ENCODE results near the gene SYNE2.

Gene SYNE2

DNA sequence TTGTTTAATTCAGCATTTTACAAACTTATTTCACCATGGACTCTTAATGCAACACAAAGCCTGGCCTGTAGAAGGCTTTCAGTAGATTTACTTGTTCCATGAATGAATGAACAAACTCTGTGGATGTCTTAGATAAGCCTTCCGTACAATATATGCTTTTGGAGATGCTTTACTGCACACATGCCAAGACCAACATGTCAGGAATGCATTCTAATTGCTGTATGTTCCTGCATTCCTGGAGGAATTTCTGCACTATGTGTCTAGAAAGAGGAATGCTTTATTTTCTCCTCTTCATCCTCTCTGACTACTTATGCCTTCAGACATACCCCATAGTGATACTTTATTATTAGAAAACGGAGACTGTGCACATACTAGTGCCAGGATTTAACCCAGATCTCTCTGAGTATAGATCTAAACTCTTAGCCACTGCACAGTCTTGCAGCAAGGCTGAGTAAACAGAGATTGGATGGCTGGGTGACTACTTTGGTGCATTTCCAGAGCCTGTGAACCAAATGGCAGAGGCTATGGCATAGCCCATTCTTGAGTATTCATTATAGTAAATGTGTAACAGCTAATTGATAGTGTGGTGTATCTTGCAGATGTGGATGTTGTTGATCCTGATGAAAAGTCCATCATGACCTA lies 108.2 kb downstream of the SYNE2 start:
- DNase-seq (ENCODE audit: low read depth in 2 of 2): no peak

- DNase-seq (ENCODE audit: low read depth in 2 of 2): no peak
These were observed 110.1 kb downstream of the SYNE2 start for GRCh38 chr14:63962906-63963305.

DNA sequence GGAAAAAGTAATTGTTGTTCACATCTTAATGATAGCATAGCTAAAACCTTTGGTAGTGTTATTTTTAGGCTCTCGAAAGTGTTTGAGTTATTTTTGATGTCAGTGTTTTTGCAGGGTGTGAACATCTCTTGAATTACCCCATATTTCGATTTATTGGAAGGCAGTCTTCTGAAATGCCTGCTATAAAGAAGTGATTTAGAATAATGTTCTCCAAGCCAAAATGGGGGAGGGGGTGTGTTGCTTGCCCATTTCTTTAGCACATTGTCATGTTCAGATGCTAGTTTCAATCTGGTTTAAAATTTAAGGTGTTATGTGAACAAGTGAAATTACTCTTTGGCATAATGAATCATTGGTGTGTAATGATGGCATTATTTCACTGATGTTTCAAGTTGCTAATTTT lies 110.6 kb downstream of the SYNE2 start:
- no peak for DNase-seq (ENCODE audit: low read depth in 2 of 2)

GRCh38 chr14:63964113-63964512 lies 111.3 kb downstream of the SYNE2 start:
- DNase-seq (ENCODE audit: low read depth in 2 of 2): no peak

GRCh38 chr14:63966407-63966806 lies 113.6 kb downstream of the SYNE2 start:
- DNase-seq (ENCODE audit: low read depth in 2 of 2): no peak

GRCh38 chr14:63972323-63972932 lies 119.6 kb downstream of the SYNE2 start:
- no peak for DNase-seq (ENCODE audit: low read depth in 2 of 2)

DNA sequence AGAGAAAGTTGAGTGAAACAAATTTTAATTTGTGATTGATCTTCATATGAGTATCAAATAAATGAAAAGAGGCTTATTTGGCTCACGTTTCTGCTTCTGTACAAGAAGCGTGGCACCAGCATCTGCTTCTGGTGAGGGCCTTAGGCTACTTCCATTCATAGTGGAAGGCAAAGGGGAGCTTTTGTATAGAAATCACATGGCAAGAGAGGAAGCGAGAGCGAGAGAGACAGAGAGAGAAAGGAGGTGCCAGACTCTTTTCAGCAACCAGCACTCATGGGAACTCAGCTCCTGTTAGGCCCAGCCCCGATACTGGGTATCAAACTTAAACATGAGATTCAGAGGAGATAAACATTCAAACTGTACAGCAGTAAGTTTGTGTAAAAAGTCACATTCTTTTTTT lies 121.4 kb downstream of the SYNE2 start:
- DNase-seq (ENCODE audit: low read depth in 2 of 2): no peak

DNA sequence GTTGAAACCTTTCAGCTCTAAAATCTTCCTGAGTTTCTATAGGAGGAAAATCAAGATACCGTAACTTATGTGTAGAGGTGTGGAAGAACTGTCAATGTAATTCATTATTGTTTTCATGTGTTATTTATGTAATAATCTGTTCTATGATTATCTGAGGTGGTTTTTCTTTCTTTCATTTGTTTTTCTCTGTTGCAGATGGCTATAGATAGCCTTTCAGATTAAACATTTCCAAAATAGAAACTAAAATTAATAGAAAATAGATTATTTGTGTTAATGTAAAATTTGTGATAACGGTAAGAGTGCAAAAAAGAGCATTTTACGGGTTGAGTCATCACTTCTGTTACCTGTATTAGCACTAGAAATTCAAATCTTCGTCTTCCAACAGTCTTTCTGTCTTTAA lies 128.8 kb downstream of the SYNE2 start:
- no peak for DNase-seq (ENCODE audit: low read depth in 2 of 2)

GRCh38 chr14:63982156-63982555 lies 129.4 kb downstream of the SYNE2 start:
- DNase-seq (ENCODE audit: low read depth in 2 of 2): no peak

DNA sequence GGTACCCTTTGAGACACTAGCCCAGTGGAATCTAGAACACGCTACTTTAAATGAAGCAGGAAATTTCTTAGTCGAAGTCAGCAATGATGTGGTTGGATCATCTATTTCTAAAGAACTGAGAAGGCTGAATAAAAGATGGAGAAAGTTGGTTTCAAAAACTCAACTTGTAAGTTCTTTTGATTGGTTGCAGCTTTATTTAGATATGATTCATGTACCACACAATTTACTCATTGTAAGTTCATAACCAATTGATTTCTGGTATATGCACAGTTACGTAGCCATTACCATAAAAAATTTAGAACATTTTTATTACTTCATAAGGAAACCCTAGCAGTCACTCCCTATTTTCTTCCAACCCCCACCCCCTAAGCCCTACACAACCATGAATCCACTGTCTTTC lies 129.8 kb downstream of the SYNE2 start:
- DNase-seq (ENCODE audit: low read depth in 2 of 2): no peak

DNA sequence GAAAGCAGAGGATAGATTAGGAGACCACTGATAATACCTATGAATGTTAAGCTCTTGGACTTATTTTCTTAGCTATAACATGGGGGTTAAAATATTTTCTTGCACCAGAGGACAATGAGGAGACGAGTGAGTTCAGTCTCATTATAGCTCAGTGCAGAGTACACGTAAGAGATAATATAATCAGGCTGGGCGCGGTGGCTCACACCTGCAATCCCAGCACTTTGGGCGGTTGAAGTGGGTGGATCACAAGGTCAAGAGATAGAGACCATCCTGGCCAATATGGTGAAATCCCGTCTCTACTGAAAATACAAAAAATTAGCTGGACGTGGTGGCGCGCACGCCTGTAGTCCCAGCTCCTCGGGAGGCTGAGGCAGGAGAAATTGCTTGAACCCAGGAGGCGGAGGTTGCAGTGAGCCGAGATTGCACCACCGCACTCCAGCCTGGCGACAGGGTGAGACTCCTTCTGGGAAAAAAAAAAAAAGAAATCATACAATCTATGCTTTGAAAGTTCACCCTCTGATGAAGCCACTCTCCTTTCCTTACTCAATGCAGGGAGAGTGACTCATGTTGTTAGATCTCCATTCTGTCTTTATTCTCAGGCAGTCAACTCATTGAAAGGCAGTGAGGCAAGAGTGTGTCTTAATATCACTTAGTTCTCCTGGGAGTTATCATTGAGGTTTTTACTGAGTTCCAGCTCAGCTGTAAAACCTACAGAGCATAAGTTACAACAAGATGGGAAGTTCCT lies 134.2 kb downstream of the SYNE2 start:
- DNase-seq (ENCODE audit: low read depth in 2 of 2): no peak

DNA sequence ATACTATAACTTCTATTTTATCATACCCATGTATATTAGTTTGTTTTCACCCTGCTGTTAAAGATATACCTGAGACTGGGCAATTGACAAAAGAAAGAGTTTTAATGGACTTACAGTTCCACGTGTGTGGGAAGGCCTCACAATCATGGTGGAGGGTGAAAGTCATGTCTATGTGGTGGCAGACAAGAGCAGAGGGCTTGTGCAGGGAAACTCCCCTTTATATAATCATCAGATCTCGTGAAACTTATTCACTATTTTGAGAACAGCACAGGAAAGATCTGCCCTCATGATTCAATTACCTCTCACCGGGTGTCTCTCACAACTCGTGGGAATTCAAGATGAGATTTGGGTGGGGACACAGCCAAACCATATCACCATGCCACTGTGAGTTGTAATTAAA lies 135.8 kb downstream of the SYNE2 start:
- DNase-seq (ENCODE audit: low read depth in 2 of 2): no peak

DNA sequence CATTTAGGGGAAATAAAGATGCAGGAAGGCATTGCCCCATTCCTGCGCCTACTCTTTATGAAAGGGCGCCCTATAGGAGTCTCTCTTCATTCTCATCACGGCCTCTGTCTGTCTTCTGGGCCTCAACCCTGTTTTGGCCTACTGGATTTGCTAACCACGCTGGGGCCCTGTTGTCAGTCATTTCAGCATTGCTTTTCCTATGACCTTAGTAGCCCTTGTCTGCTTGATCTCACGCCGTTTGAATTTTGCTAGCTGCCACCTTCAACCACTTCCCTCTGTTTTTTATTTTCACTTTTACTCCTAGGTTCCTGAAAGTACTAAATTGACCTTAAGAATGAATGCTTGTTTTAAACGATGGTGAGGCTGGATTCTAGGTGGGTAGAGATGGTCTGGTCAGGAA lies 139.0 kb downstream of the SYNE2 start:
- DNase-seq (ENCODE audit: low read depth in 2 of 2): no peak

DNA sequence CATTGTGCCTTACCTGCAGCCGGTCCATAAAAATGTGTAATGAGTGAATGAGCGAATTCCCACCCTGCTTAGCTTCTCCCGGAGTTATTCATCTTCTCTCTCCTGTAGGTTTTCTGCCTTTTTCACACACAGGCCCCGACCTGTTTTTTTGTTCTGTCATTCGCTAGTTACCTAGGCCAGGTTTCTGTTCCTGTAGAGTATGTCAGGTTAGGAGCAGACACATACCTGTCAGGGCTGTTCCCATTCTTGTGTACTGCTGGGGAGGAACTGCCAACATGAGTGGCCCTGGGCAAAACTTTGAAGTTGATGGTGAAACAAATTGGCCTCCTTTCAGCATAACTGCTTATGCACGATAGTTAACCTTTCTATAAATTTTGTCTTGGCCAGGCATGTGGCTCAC lies 140.1 kb downstream of the SYNE2 start:
- no peak for DNase-seq (ENCODE audit: low read depth in 2 of 2)

DNA sequence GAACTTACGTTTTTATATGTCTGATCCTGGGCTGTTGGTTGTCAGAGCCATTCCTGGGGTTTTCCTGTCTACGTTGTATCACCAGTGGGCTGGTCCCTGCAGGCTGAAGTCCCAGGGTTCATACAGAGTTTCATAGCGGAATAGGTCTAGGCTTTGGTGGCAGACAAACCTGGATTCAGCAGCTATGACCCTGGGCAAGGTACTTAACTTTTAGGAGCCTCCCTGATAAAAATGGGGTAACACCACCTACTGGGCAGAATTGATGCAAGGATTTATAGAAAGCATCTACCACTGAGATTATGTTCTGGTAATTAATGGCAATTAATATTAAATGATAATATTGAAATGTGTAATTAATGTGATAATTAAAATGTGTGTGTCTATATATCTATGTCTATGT lies 141.2 kb downstream of the SYNE2 start:
- DNase-seq (ENCODE audit: low read depth in 2 of 2): no peak

DNA sequence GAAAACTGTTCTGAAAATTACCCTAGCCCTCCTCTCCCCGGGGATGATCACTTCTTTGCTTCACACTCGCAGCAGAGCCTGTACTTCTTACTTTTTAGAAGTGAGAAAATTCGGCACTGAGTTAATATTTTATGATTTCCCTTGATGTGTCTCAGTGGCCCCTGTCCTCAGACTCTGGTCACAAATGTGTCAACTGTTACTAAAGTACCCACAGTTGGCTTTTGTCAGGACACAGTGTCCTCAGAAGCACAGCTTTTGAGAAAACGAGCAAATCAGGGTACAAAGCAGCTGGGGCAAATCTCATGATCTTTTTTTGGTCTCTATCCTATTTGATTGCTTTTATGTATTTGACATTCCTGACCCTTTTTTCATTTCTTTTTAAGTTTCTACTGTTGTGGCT lies 142.5 kb downstream of the SYNE2 start:
- DNase-seq (ENCODE audit: low read depth in 2 of 2): no peak

GRCh38 chr14:63996016-63996415 lies 143.2 kb downstream of the SYNE2 start:
- no peak for DNase-seq (ENCODE audit: low read depth in 2 of 2)

DNA sequence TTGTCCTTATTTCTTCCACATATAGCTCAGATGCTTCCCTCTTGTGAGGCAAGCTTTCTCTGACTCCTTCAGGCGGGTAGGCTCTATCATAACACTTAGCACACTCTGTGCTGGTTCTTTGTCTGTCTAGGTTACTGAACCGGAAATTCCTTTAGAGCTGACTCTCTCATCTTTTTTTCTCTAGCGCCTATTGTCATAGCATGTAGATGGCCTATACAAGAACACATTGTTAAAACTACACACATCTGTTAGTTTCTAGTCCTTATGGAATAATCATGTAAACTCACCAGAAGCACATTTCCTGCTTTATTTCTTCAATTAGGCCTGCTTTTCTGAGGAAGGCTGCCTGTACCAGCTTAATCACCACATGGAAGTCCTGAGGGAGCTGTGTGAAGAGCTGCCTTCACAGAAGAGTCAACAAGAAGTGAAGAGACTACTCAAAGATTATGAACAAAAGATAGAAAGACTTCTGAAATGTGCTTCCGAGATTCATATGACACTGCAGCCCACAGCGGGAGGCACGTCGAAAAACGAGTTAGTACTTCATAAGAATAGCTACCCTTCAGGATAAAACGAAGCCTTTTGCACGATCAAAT lies 143.9 kb downstream of the SYNE2 start:
- no peak for DNase-seq (ENCODE audit: low read depth in 2 of 2)

DNA sequence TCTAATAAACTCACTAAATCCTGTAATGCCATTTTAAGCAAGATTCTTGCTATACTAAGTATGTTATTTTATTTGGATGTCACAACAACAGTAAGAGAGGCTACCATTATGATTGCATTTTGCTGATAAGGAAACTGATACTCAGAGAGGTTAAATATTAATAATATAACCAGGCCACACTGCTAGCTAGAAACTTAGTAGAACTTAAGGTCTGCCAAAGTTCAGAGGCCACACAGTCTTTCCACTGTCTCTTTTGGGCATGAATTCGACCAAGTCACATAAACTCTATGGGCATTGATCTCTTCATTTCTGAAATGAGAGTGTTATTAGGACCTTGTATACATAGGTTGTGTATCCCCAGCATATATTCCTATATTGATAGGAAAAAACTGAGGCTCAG lies 147.9 kb downstream of the SYNE2 start:
- DNase-seq (ENCODE audit: low read depth in 2 of 2): no peak

DNA sequence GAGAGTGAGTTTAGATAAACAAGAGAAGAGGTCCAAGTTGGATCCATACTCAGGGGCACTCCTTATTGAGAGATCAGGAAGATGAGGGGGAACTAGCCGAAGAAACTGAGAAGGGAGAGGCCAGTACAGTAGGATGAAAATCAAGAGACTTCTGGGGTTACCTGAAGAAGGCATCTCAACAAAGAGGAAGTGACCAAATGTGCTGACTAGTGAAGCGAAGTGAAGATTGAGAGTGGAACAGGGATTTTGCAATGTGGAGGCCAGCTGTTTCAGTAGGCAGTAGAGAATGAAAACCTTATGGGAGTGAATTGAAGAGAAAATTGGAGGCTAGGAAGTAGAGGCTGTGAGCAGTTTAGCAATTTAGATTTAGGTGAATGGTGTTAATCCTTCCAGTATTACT lies 153.0 kb downstream of the SYNE2 start:
- no peak for DNase-seq (ENCODE audit: low read depth in 2 of 2)

GRCh38 chr14:64008016-64008415 lies 155.2 kb downstream of the SYNE2 start:
- no peak for DNase-seq (ENCODE audit: low read depth in 2 of 2)

DNA sequence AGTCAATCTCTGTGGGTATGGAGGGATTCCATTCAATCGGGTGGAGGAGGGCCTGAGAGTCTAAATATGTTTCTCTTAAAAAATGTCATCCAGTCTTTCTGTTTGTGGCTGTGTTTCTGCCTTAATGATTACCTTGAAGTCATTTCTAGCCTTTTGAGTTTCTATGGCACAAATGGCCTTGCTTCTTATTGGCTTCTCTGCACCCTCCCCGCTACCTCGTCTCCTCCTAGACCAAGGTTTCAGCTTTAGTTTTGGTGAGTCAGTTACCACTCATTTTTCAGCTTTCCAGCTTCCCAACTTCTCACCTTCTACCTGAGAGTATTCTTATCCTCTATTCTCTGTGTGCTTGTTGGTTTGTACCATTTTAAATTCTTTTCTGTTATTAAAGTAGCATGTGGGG lies 159.2 kb downstream of the SYNE2 start:
- no peak for DNase-seq (ENCODE audit: low read depth in 2 of 2)

GRCh38 chr14:64012720-64013119 lies 159.9 kb downstream of the SYNE2 start:
- no peak for DNase-seq (ENCODE audit: low read depth in 2 of 2)

All from stimulated activated CD8-positive, alpha-beta memory T cell treated with anti-CD3 and anti-CD28 coated beads, Interleukin-15, amount 100 ng/mL, for 48 hours (primary cell).